Measurements from ENCODE around the gene KCNJ8. TPM values are rescaled to one million over a fixed set of nuclear protein-coding genes. Genes with fewer than 3 reads are reported as not detected.

The KCNJ8 gene
- total RNA-seq, 1 experiment from 2014 or later, result 0.77 TPM

GRCh38 chr12:21769307-21769706 lies 5.2 kb downstream of the KCNJ8 start:
- TF ChIP-seq EZH2 (IDR thresholded peaks at IDR 0.05; ENCODE audit: low read length, unreplicated experiment), result no peak
- no peak for TF ChIP-seq EZH2phosphoT487 (IDR thresholded peaks at IDR 0.05; ENCODE audit: borderline replicate concordance, low read length)
- no peak for TF ChIP-seq CTCF (conservative IDR thresholded peaks at IDR 0.05; ENCODE audit: low read depth, low read length)
- Histone ChIP-seq H3K27me3 (ENCODE audit: low read length) (no peaks in the 10 kb centered on the region), H3K27ac (ENCODE audit: low read length) (no peak overlapping the region), H3K4me3 (ENCODE audit: low read length) (no peak overlapping the region), H3K79me2 (ENCODE audit: low read length) (no peaks in the 10 kb centered on the region), H3K9me3 (ENCODE audit: low read length) (no peaks in the 10 kb centered on the region), H3K4me2 (ENCODE audit: low read length) (no peak overlapping the region), H3K9ac (ENCODE audit: low read length) (no peak overlapping the region), H3K9me2 (replicated peaks; ENCODE audit: low read length) (no peaks in the 10 kb centered on the region), H3K36me3 (ENCODE audit: low read depth, low read length) (no peaks in the 10 kb centered on the region), H2AFZ (ENCODE audit: low read length) (no peak overlapping the region), H3F3A (ENCODE audit: low read length, unreplicated experiment) (no peaks in the 10 kb centered on the region), H4K20me1 (ENCODE audit: low read length) (no peaks in the 10 kb centered on the region), H3K4me1 (ENCODE audit: insufficient read depth, low read length) (no peaks in the 10 kb centered on the region)
- intact Hi-C loops (cut with micrococcal nuclease), result no loop called here
- DNase-seq (no peak), ATAC-seq (no peak)
- BruUV-seq (replicated peaks), result no TSS peak
- CTCF ChIA-PET, result no interaction called here
- POLR2A ChIA-PET (ENCODE audit: unreplicated experiment), result no interaction called here

GRCh38 chr12:21766403-21766802 lies 8.1 kb downstream of the KCNJ8 start:
- Histone ChIP-seq H3F3A (ENCODE audit: low read length, unreplicated experiment) (no peaks in the 10 kb centered on the region), H3K79me2 (ENCODE audit: low read length) (no peaks in the 10 kb centered on the region), H3K36me3 (ENCODE audit: low read depth, low read length) (no peaks in the 10 kb centered on the region), H4K20me1 (ENCODE audit: low read length) (no peaks in the 10 kb centered on the region), H3K4me1 (ENCODE audit: insufficient read depth, low read length) (no peaks in the 10 kb centered on the region), H3K4me3 (ENCODE audit: low read length) (no peak overlapping the region), H3K9ac (ENCODE audit: low read length) (no peak overlapping the region), H2AFZ (ENCODE audit: low read length) (no peak overlapping the region), H3K9me2 (replicated peaks; ENCODE audit: low read length) (no peaks in the 10 kb centered on the region), H3K4me2 (ENCODE audit: low read length) (no peak overlapping the region), H3K27ac (ENCODE audit: low read length) (no peak overlapping the region), H3K27me3 (ENCODE audit: low read length) (no peaks in the 10 kb centered on the region), H3K9me3 (ENCODE audit: low read length) (no peaks in the 10 kb centered on the region)
- POLR2A ChIA-PET (ENCODE audit: unreplicated experiment), result no interaction called here
- ATAC-seq (no peak), DNase-seq (no peak)
- CTCF ChIA-PET, result no interaction called here
- intact Hi-C loops (cut with micrococcal nuclease), result no loop called here
- no TSS peak for BruUV-seq (replicated peaks)
- TF ChIP-seq CTCF (conservative IDR thresholded peaks at IDR 0.05; ENCODE audit: low read depth, low read length) (no peak), EZH2 (IDR thresholded peaks at IDR 0.05; ENCODE audit: low read length, unreplicated experiment) (no peak), EZH2phosphoT487 (IDR thresholded peaks at IDR 0.05; ENCODE audit: borderline replicate concordance, low read length) (no peak)

- no peaks in the 10 kb centered on the region for H3F3A ChIP-seq (ENCODE audit: low read length, unreplicated experiment)
- H3K9me3 ChIP-seq (ENCODE audit: low read length), result no peaks in the 10 kb centered on the region
- no peaks in the 10 kb centered on the region for H3K36me3 ChIP-seq (ENCODE audit: low read depth, low read length)
- no peaks in the 10 kb centered on the region for H3K27me3 ChIP-seq (ENCODE audit: low read length)
- intact Hi-C loops (cut with micrococcal nuclease), result no loop called here
- H3K27ac ChIP-seq (ENCODE audit: low read length), result no peak overlapping the region
- ATAC-seq (no peak), DNase-seq (no peak)
- TF ChIP-seq EZH2phosphoT487 (IDR thresholded peaks at IDR 0.05; ENCODE audit: borderline replicate concordance, low read length) (no peak), EZH2 (IDR thresholded peaks at IDR 0.05; ENCODE audit: low read length, unreplicated experiment) (no peak), CTCF (conservative IDR thresholded peaks at IDR 0.05; ENCODE audit: low read depth, low read length) (no peak)
- no peak overlapping the region for H3K4me2 ChIP-seq (ENCODE audit: low read length)
- POLR2A ChIA-PET (ENCODE audit: unreplicated experiment), result no interaction called here
- H3K4me1 ChIP-seq (ENCODE audit: insufficient read depth, low read length), result no peaks in the 10 kb centered on the region
- no peak overlapping the region for H2AFZ ChIP-seq (ENCODE audit: low read length)
- H3K9me2 ChIP-seq (replicated peaks; ENCODE audit: low read length), result no peaks in the 10 kb centered on the region
- no peak overlapping the region for H3K9ac ChIP-seq (ENCODE audit: low read length)
- no peaks in the 10 kb centered on the region for H3K79me2 ChIP-seq (ENCODE audit: low read length)
- no peaks in the 10 kb centered on the region for H4K20me1 ChIP-seq (ENCODE audit: low read length)
- H3K4me3 ChIP-seq (ENCODE audit: low read length), result no peak overlapping the region
- CTCF ChIA-PET, result no interaction called here
- BruUV-seq (replicated peaks), result no TSS peak
Measured at GRCh38 chr12:21764950-21765349, 9.6 kb downstream of the KCNJ8 start.

Data from PC-3 (cell line).